Measurements from ENCODE around the gene WNT1. TPM values are rescaled to one million over a fixed set of nuclear protein-coding genes. Genes with fewer than 3 reads are reported as not detected.

Gene WNT1
- total and polyA plus RNA-seq, 2 of the 4 experiments (the other 2 are of a cell fraction), result not detected

DNA sequence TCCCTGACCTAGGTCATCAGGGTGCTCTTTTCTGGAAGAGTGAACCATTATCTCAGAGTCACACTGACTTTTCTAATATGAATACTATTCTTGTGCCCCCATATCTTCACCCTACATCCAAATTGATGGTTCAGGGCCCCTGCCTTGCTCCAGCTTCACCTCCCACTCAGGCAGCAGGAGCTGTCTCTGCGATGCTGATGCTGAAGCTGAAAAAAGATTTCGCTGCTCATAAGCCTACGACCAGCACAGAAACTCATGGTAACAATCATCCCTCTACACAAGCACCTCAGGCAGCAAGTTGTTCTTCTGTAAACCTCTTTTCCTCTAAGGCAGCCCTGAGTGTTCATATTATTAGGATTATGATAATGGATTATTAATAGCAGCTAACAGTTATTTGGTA, 24.1 kb upstream of the WNT1 start:
- H3K18ac ChIP-seq (ENCODE audit: low read depth, low read length), result no peak overlapping the region
- H3K9me1 ChIP-seq (ENCODE audit: insufficient read depth, low read length), result peaks cover 17% of the 10 kb centered on the region
- ChIA-PET CTCF (interaction anchor here (0.8 kb wide), 1 partner anchor 101 kb away, joined by 3 read pairs; no protein-coding TSS in a partner anchor), POLR2A (ENCODE audit: unreplicated experiment) (no interaction called here)
- no peak overlapping the region for H2BK15ac ChIP-seq (ENCODE audit: low read depth, low read length)
- in situ Hi-C loops (cut with MboI; ENCODE audit: low sequenced_read_pairs) (no loop called here), intact Hi-C loops (cut with micrococcal nuclease) (no loop called here), dilution Hi-C loops (cut with HindIII; ENCODE audit: low sequenced_read_pairs, unreplicated experiment) (no loop called here)
- no peak overlapping the region for H3K4me3 ChIP-seq (ENCODE audit: insufficient read depth, low read depth, low read length)
- H3K27me3 ChIP-seq (ENCODE audit: control insufficient read depth, insufficient read depth, low read length), result no peaks in the 10 kb centered on the region
- H3K4me2 ChIP-seq (ENCODE audit: low read depth, low read length), result no peak overlapping the region
- H4K5ac ChIP-seq (ENCODE audit: low read depth, low read length), result no peak overlapping the region
- DNase-seq, result no peak
- H3K9me3 ChIP-seq (ENCODE audit: control insufficient read depth, insufficient read depth, low read length), result no peaks in the 10 kb centered on the region
- no peak overlapping the region for H3K56ac ChIP-seq (ENCODE audit: extremely low read depth, insufficient read depth, low read length)
- peaks cover 6% of the 10 kb centered on the region for H3K36me3 ChIP-seq (ENCODE audit: control insufficient read depth, insufficient read depth, low read length)
- H2BK5ac ChIP-seq (ENCODE audit: low read depth, low read length, poor library complexity, severe bottlenecking), result no peak overlapping the region
- no peak overlapping the region for H2AK5ac ChIP-seq (ENCODE audit: low read depth, low read length)
- no CpG with 5 or more reads among the region's 3 CpGs for WGBS, 2 experiments (ENCODE audit: extremely low coverage in 2 of 2, insufficient read length in 1 of 2)
- peaks cover 20 to 68% of the 10 kb centered on the region in 2 experiments for H3K79me1 ChIP-seq (ENCODE audit: low read depth in 1 of 2, low read length in 2 of 2)
- no peak overlapping the region for H4K8ac ChIP-seq (ENCODE audit: low read depth in 2 of 2, low read length in 2 of 2)
- no peak overlapping the region for H3K23ac ChIP-seq (ENCODE audit: low read depth, low read length)
- TF ChIP-seq RCOR1 (IDR thresholded peaks at IDR 0.05; ENCODE audit: insufficient replicate concordance, low read length), result no peak
- no peak for TF ChIP-seq POLR2A (IDR thresholded peaks at IDR 0.05; ENCODE audit: low read depth, low read length)
- TF ChIP-seq BHLHE40 (IDR thresholded peaks at IDR 0.05; ENCODE audit: low read depth, low read length), result no peak
- TF ChIP-seq, protein P1, sequence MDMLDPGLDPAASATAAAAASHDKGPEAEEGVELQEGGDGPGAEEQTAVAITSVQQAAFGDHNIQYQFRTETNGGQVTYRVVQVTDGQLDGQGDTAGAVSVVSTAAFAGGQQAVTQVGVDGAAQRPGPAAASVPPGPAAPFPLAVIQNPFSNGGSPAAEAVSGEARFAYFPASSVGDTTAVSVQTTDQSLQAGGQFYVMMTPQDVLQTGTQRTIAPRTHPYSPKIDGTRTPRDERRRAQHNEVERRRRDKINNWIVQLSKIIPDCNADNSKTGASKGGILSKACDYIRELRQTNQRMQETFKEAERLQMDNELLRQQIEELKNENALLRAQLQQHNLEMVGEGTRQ (IDR thresholded peaks at IDR 0.05; ENCODE audit: low read depth, low read length), result no peak
- no peak for TF ChIP-seq SMC3 (IDR thresholded peaks at IDR 0.05; ENCODE audit: low read depth, low read length)
- TF ChIP-seq RFX5 (IDR thresholded peaks at IDR 0.05; ENCODE audit: low read depth, low read length), result no peak
- TF ChIP-seq MAFK (IDR thresholded peaks at IDR 0.05; ENCODE audit: low read depth, low read length), result no peak
- no peak for TF ChIP-seq NFE2L2 (IDR thresholded peaks at IDR 0.05; ENCODE audit: low read depth, low read length)
- TF ChIP-seq CEBPB (IDR thresholded peaks at IDR 0.05; ENCODE audit: low read depth, low read length), result no peak
- TF ChIP-seq MXI1 (IDR thresholded peaks at IDR 0.05; ENCODE audit: borderline replicate concordance, low read depth, low read length), result no peak
- TF ChIP-seq FOS (IDR thresholded peaks at IDR 0.05; ENCODE audit: low read depth, low read length), result no peak
- TF ChIP-seq RAD21 (IDR thresholded peaks at IDR 0.05; ENCODE audit: low read length), result no peak
- TF ChIP-seq, protein P2, sequence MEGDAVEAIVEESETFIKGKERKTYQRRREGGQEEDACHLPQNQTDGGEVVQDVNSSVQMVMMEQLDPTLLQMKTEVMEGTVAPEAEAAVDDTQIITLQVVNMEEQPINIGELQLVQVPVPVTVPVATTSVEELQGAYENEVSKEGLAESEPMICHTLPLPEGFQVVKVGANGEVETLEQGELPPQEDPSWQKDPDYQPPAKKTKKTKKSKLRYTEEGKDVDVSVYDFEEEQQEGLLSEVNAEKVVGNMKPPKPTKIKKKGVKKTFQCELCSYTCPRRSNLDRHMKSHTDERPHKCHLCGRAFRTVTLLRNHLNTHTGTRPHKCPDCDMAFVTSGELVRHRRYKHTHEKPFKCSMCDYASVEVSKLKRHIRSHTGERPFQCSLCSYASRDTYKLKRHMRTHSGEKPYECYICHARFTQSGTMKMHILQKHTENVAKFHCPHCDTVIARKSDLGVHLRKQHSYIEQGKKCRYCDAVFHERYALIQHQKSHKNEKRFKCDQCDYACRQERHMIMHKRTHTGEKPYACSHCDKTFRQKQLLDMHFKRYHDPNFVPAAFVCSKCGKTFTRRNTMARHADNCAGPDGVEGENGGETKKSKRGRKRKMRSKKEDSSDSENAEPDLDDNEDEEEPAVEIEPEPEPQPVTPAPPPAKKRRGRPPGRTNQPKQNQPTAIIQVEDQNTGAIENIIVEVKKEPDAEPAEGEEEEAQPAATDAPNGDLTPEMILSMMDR (conservative IDR thresholded peaks at IDR 0.05; ENCODE audit: low read depth, low read length), result no peak
- TF ChIP-seq, protein P3, sequence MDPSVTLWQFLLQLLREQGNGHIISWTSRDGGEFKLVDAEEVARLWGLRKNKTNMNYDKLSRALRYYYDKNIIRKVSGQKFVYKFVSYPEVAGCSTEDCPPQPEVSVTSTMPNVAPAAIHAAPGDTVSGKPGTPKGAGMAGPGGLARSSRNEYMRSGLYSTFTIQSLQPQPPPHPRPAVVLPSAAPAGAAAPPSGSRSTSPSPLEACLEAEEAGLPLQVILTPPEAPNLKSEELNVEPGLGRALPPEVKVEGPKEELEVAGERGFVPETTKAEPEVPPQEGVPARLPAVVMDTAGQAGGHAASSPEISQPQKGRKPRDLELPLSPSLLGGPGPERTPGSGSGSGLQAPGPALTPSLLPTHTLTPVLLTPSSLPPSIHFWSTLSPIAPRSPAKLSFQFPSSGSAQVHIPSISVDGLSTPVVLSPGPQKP (IDR thresholded peaks at IDR 0.05; ENCODE audit: borderline replicate concordance, low read depth, low read length), result no peak
- TF ChIP-seq MAZ (IDR thresholded peaks at IDR 0.05; ENCODE audit: borderline replicate concordance, low read depth, low read length), result no peak
- no peak for TF ChIP-seq CHD1 (IDR thresholded peaks at IDR 0.05; ENCODE audit: low read depth, low read length)
- no peak overlapping the region for H2AFZ ChIP-seq (replicated peaks; ENCODE audit: low read length, poor library complexity)
- H2BK120ac ChIP-seq (ENCODE audit: low read depth, low read length), result no peak overlapping the region
- peaks cover 1% of the 10 kb centered on the region; the same call in 1 of the 2 replicates for H3K4me1 ChIP-seq (ENCODE audit: control insufficient read depth, insufficient read depth, low read length)
- no peak overlapping the region for H3K14ac ChIP-seq (replicated peaks; ENCODE audit: low read depth, low read length)
- H4K20me1 ChIP-seq (ENCODE audit: insufficient read depth, low read length), result peaks cover 67% of the 10 kb centered on the region
- BruUV-seq (replicated peaks), result no TSS peak
- no peak overlapping the region for H2AK9ac ChIP-seq (replicated peaks; ENCODE audit: low read depth, low read length, poor library complexity)
- no peak overlapping the region for H3K27ac ChIP-seq (ENCODE audit: insufficient read depth, low read length)
- H3K9ac ChIP-seq (ENCODE audit: low read depth, low read length), result no peak overlapping the region
- no peak overlapping the region for H2BK20ac ChIP-seq (ENCODE audit: low read depth, low read length)
- H4K91ac ChIP-seq (ENCODE audit: insufficient read depth, low read depth, low read length), result no peak overlapping the region
- no peak for ATAC-seq (ENCODE audit: low read depth)
- no peak overlapping the region for H3K4ac ChIP-seq (ENCODE audit: low read depth, low read length)

Measured in IMR-90 (cell line).